OCI-LY7 (cell line): ENCODE data around the gene ANXA4. TPM values are rescaled to one million over a fixed set of nuclear protein-coding genes. Genes with fewer than 3 reads are reported as not detected.

Source experiments
- BruUV-seq: library from RNA; stranded (reverse); fragments of 400-500 nt; replicated peaks from 2 replicates; lab custom pipeline; 2021; lab: Mats Ljungman, UMichigan
- CTCF ChIA-PET: fragments of 300-600 bp; sonication (Branson Sonifier 250); formaldehyde crosslinking; loops from one replicate; lab custom pipeline; 2022; ENCODE audit warnings: antibody characterized with exemption; ENCODE audit not compliant: unreplicated experiment; lab: Charles Lee
- POLR2A ChIA-PET: fragments of 300-600 bp; sonication (Branson Sonifier 250); formaldehyde crosslinking; loops from one replicate; lab custom pipeline; 2022; ENCODE audit warnings: antibody characterized with exemption; lab: Charles Lee
- DNase-seq: peaks from one replicate; pipeline ENCODE4 v3.0.0-alpha.2; 2015; ENCODE audit warnings: low spot score
- H2AFZ ChIP-seq: fragments of 200-600 bp; sonication (generic), shearing (Covaris generic); 2 replicates; pipeline ENCODE4 v1.6.1; 2014; ENCODE audit warnings: mild to moderate bottlenecking, antibody characterized with exemption, low read length, moderate library complexity
- H3K27ac ChIP-seq: fragments of 200-600 bp; sonication (generic); 2 replicates; pipeline ENCODE4 v1.5.1; 2014; ENCODE audit warnings: mixed run types, low read depth, mild to moderate bottlenecking, moderate library complexity, low read length, inconsistent platforms; ENCODE audit not compliant: poor library complexity, severe bottlenecking
- H3K36me3 ChIP-seq: fragments of 200-600 bp; sonication (generic); 2 replicates; pipeline ENCODE4 v1.6.1; 2014; ENCODE audit warnings: mild to moderate bottlenecking, antibody characterized with exemption, low read length, moderate library complexity, mixed read lengths; ENCODE audit not compliant: insufficient read depth
- H3K4me1 ChIP-seq: fragments of 200-600 bp; sonication (generic); 2 replicates; pipeline ENCODE4 v1.5.1; 2014; ENCODE audit warnings: mild to moderate bottlenecking, low read length; ENCODE audit not compliant: insufficient read depth, poor library complexity, severe bottlenecking
- H3K4me2 ChIP-seq: fragments of 200-600 bp; sonication (generic); 2 replicates; pipeline ENCODE4 v1.6.1; 2014; ENCODE audit warnings: mild to moderate bottlenecking, low read length
- H3K4me3 ChIP-seq: fragments of 200-600 bp; sonication (generic); 2 replicates; pipeline ENCODE4 v1.5.1; 2014; ENCODE audit warnings: mild to moderate bottlenecking, low read depth, low read length; ENCODE audit not compliant: poor library complexity, severe bottlenecking
- H3K79me2 ChIP-seq: fragments of 200-600 bp; sonication (generic); 2 replicates; pipeline ENCODE4 v1.6.1; 2016; ENCODE audit warnings: low read depth, mild to moderate bottlenecking, low read length, moderate library complexity, mixed read lengths; ENCODE audit not compliant: insufficient read depth
- H3K9me2 ChIP-seq: fragments of 200-600 bp; sonication (generic); 2 replicates; pipeline ENCODE4 v1.6.1; 2016; ENCODE audit warnings: mild to moderate bottlenecking, low read length, mixed read lengths; ENCODE audit not compliant: insufficient read depth
- H3K9me3 ChIP-seq: fragments of 200-600 bp; sonication (generic); 2 replicates; pipeline ENCODE4 v1.6.1; 2014; ENCODE audit warnings: mild to moderate bottlenecking, mixed run types, low read length, mixed read lengths
- H4K20me1 ChIP-seq: fragments of 200-600 bp; sonication (generic); 2 replicates; pipeline ENCODE4 v1.6.1; 2014; ENCODE audit warnings: mild to moderate bottlenecking, antibody characterized with exemption, low read length, moderate library complexity, mixed read lengths; ENCODE audit not compliant: insufficient read depth
- EZH2phosphoT487 ChIP-seq: fragments of 200-600 bp; sonication (generic); IDR thresholded peaks from 2 replicates; pipeline ENCODE4 v1.6.1; 2018; ENCODE audit warnings: low read depth, borderline replicate concordance, mild to moderate bottlenecking, mixed run types, antibody characterized with exemption, low read length, moderate library complexity, mixed read lengths
- intact Hi-C: fragments of 100-400 bp; cut with micrococcal nuclease; formaldehyde crosslinking; loops from one replicate; pipeline ENCODE4 v1.10.0; 2022; ENCODE audit not compliant: unreplicated experiment
- total RNA-seq, 2 experiments: library from RNA; depleted of rRNA in 1 of 2; stranded (reverse); fragments of >200 nt in 1 of 2; shearing (Covaris generic) in 1 of 2; gene quantifications; 2 replicates each; pipeline ENCODE4 v1.2.3, GENCODE V29; 2014 to 2022
- TF ChIP-seq, protein P1 (sequence below): fragments of 200-600 bp; sonication (generic); conservative IDR thresholded peaks from 2 replicates; pipeline ENCODE4 v1.5.1; 2014; ENCODE audit warnings: mild to moderate bottlenecking, antibody characterized with exemption, low read length, moderate library complexity, mixed read lengths

ANXA4 gene
- total RNA-seq, 2 experiments from 2014 or later: 0.38 to 3.5 TPM

GRCh38 chr2:69709290-69709689 is 32.6 kb upstream of the ANXA4 start:
- Histone ChIP-seq H3K4me3 (no peak overlapping the region), H3K79me2 (no peaks in the 10 kb centered on the region), H4K20me1 (no peaks in the 10 kb centered on the region), H2AFZ (no peak overlapping the region), H3K4me1 (no peaks in the 10 kb centered on the region), H3K36me3 (no peaks in the 10 kb centered on the region), H3K27ac (no peak overlapping the region), H3K9me2 (no peaks in the 10 kb centered on the region), H3K4me2 (no peak overlapping the region), H3K9me3 (no peaks in the 10 kb centered on the region)
- no TSS peak for BruUV-seq
- DNase-seq: no peak
- ChIA-PET CTCF (no interaction called here), POLR2A (no interaction called here)
- TF ChIP-seq, protein P1, sequence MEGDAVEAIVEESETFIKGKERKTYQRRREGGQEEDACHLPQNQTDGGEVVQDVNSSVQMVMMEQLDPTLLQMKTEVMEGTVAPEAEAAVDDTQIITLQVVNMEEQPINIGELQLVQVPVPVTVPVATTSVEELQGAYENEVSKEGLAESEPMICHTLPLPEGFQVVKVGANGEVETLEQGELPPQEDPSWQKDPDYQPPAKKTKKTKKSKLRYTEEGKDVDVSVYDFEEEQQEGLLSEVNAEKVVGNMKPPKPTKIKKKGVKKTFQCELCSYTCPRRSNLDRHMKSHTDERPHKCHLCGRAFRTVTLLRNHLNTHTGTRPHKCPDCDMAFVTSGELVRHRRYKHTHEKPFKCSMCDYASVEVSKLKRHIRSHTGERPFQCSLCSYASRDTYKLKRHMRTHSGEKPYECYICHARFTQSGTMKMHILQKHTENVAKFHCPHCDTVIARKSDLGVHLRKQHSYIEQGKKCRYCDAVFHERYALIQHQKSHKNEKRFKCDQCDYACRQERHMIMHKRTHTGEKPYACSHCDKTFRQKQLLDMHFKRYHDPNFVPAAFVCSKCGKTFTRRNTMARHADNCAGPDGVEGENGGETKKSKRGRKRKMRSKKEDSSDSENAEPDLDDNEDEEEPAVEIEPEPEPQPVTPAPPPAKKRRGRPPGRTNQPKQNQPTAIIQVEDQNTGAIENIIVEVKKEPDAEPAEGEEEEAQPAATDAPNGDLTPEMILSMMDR: no peak
- TF ChIP-seq EZH2phosphoT487: no peak
- intact Hi-C loops: no loop called here

- intact Hi-C loops: no loop called here
- POLR2A ChIA-PET: no interaction called here
Observed at GRCh38 chr2:69711971-69712370, 30.0 kb upstream of the ANXA4 start.

DNA sequence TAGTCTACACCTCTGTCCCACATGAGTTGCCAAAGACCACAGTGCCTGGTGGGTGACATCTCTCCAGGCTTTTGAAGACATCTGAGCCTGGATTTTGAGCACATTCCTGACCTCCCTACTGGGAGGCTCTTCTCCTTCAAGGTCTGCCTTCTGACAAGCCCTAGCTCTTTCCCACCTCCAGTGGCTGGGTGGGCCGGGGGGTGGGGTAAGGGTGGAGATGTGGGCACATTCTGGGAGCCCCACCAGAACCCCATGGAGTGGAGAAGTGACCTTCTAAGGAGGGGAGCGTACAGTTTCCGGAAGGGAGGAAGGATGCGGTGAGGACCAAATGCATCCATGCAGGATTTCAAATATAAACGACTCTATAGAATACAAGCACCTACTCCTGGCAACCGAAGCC is 27.9 kb upstream of the ANXA4 start:
- Histone ChIP-seq H3K27ac (no peak overlapping the region), H2AFZ (no peak overlapping the region), H3K36me3 (no peaks in the 10 kb centered on the region), H3K4me1 (no peaks in the 10 kb centered on the region), H3K9me2 (no peaks in the 10 kb centered on the region), H3K4me3 (no peak overlapping the region), H4K20me1 (no peaks in the 10 kb centered on the region), H3K9me3 (no peaks in the 10 kb centered on the region), H3K79me2 (no peaks in the 10 kb centered on the region), H3K4me2 (no peak overlapping the region)
- POLR2A ChIA-PET: no interaction called here
- intact Hi-C loops: loop anchor here (1.0 kb wide), 1 partner anchor 155 kb away; no protein-coding TSS in a partner anchor
- no peak for TF ChIP-seq EZH2phosphoT487
- TF ChIP-seq, protein P1: no peak
- no peak for DNase-seq
- CTCF ChIA-PET: no interaction called here
- BruUV-seq: no TSS peak

More at GRCh38 chr2:69711971-69712370, 30.0 kb upstream of the ANXA4 start:
- no peaks in the 10 kb centered on the region for H3K36me3 ChIP-seq
- TF ChIP-seq EZH2phosphoT487: no peak
- TF ChIP-seq, protein P1: no peak
- H4K20me1 ChIP-seq: no peaks in the 10 kb centered on the region
- H2AFZ ChIP-seq: no peak overlapping the region
- H3K4me2 ChIP-seq: no peak overlapping the region
- no peaks in the 10 kb centered on the region for H3K4me1 ChIP-seq
- no peak overlapping the region for H3K27ac ChIP-seq
- no peaks in the 10 kb centered on the region for H3K9me2 ChIP-seq
- H3K79me2 ChIP-seq: no peaks in the 10 kb centered on the region
- H3K9me3 ChIP-seq: no peaks in the 10 kb centered on the region
- BruUV-seq: no TSS peak
- no peak for DNase-seq
- no peak overlapping the region for H3K4me3 ChIP-seq
- CTCF ChIA-PET: no interaction called here
